Esophagus squamous epithelium (tissue), 5 donors: ENCODE results near the gene KIF5C. TPM values are rescaled to one million over a fixed set of nuclear protein-coding genes. Genes with fewer than 3 reads are reported as not detected.

Source experiments
- DNase-seq: peaks from one replicate; lab custom pipeline; 2025; lab: John Stamatoyannopoulos, UW
- H3K27ac ChIP-seq, 4 donors: fragments of 200-600 bp; sonication (generic); one replicate each; pipeline ENCODE4 v1.5.1; 2016 to 2019; ENCODE audit warnings: mild to moderate bottlenecking in 1 of 4
- H3K27me3 ChIP-seq, 4 donors: fragments of 200-600 bp; sonication (generic); 1 replicate in 3 of 4; 2 replicates in 1 of 4; pipeline versions ENCODE4 v1.5.1 to v1.6.0; 2017 to 2021; ENCODE audit warnings: antibody characterized with exemption in 1 of 4
- H3K36me3 ChIP-seq, 3 donors: fragments of 200-600 bp; sonication (generic); one replicate each; pipeline ENCODE4 v1.5.1; 2016 to 2019
- H3K4me1 ChIP-seq, 3 donors: fragments of 200-600 bp; sonication (generic); one replicate each; pipeline ENCODE4 v1.5.1; 2017 to 2019
- H3K4me3 ChIP-seq, 4 donors: fragments of 200-600 bp; sonication (generic); 1 replicate in 3 of 4; 2 replicates in 1 of 4; pipeline ENCODE4 v1.5.1; 2016 to 2019; ENCODE audit warnings: mild to moderate bottlenecking in 2 of 4, moderate library complexity in 1 of 4
- H3K9me3 ChIP-seq, 3 donors: fragments of 200-600 bp; sonication (generic); one replicate each; pipeline ENCODE4 v1.5.1; 2016 to 2019
- POLR2A ChIP-seq, 4 donors: fragments of 450-650 bp; IDR thresholded peaks; one replicate each; pipeline ENCODE4 v1.6.1; 2017; ENCODE audit warnings: antibody characterized with exemption in 4 of 4, mild to moderate bottlenecking in 4 of 4, moderate library complexity in 3 of 4
- WGBS, 2 donors: methylation state at CpG; one replicate each; pipeline ENCODE4 v1.1.5; 2018; 5-methylcytosine and 5-hydroxymethylcytosine counted together
- intact Hi-C: fragments of 100-400 bp; cut with DNase I; formaldehyde crosslinking; loops from one replicate; pipeline ENCODE4 v1.15.0; 2022
- total RNA-seq, 4 donors: library from RNA; depleted of rRNA; stranded (reverse); fragments of >200 nt; gene quantifications; one replicate each; pipeline ENCODE4 v1.1.0, GENCODE V29; 2016
- TF ChIP-seq, protein P1 (sequence below), 6 experiments: fragments of 450-650 bp in 4 of 6; fragments of 200-600 bp in 2 of 6; sonication (generic) in 2 of 6; IDR thresholded peaks; one replicate each; pipeline ENCODE4 v1.5.1; 2016 to 2019; ENCODE audit warnings: antibody characterized with exemption in 6 of 6, mild to moderate bottlenecking in 4 of 6, moderate library complexity in 4 of 6
- donor health status: DM: yes; HTN: yes; CAD: no.

Gene KIF5C
- total RNA-seq, 4 donors from 2014 or later, result 0.09 to 2.3 (median 0.41) TPM; not detected in 1

DNA sequence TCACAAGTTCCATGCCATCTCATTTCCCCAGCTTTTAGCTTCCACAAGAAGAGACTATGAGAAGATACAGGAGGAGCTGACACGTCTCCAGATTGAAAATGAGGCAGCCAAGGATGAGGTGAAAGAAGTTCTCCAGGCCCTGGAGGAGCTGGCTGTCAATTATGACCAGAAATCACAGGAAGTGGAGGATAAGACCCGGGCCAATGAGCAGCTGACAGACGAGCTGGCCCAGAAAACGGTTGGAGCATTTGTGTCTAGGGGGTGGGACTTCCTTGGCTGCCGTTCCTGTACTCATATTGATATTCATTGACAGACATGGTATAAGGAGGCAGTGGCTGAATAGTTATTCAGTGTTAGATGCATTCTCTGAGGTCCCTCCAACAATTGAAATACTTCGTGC, 106.3 kb downstream of the KIF5C start:
- intact Hi-C loops, result loop anchor here (10.0 kb wide), 1 partner anchor 1047 kb away; no protein-coding TSS in a partner anchor
- WGBS, 2 donors, result 80 to 89% methylated on average over 6 of the region's 6 CpGs
- no peak overlapping the region for H3K27ac ChIP-seq

DNA sequence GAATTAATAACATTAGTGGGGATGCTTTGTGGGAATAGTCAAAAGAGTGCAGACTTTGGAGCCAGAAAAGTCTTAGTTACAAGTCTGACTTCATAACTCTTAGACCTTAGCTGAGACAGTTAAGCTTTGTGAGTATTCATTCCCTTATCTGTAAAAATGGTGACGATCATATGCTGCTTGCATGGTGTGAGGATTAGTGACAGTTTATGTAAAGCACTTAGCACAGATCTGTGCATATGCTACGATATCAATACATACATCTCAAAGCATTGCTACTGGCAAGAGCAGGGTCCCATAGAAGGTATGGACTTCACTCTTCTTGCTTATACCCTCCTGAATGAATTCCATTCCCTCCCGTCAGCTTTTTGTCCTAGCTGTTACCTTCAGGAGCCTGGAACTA, 106.8 kb downstream of the KIF5C start:
- no peak overlapping the region for H3K4me3 ChIP-seq
- TF ChIP-seq POLR2A (IDR thresholded peaks at IDR 0.05), result no peak
- TF ChIP-seq, protein P1, sequence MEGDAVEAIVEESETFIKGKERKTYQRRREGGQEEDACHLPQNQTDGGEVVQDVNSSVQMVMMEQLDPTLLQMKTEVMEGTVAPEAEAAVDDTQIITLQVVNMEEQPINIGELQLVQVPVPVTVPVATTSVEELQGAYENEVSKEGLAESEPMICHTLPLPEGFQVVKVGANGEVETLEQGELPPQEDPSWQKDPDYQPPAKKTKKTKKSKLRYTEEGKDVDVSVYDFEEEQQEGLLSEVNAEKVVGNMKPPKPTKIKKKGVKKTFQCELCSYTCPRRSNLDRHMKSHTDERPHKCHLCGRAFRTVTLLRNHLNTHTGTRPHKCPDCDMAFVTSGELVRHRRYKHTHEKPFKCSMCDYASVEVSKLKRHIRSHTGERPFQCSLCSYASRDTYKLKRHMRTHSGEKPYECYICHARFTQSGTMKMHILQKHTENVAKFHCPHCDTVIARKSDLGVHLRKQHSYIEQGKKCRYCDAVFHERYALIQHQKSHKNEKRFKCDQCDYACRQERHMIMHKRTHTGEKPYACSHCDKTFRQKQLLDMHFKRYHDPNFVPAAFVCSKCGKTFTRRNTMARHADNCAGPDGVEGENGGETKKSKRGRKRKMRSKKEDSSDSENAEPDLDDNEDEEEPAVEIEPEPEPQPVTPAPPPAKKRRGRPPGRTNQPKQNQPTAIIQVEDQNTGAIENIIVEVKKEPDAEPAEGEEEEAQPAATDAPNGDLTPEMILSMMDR (IDR thresholded peaks at IDR 0.05), result no peak
- intact Hi-C loops, result loop anchor here (10.0 kb wide), 1 partner anchor 1047 kb away; no protein-coding TSS in a partner anchor
- peaks cover 0 to 21% (median 0%) of the 10 kb centered on the region in 4 donors for H3K27me3 ChIP-seq
- H3K9me3 ChIP-seq, result no peaks in the 10 kb centered on the region
- H3K36me3 ChIP-seq, result no peaks in the 10 kb centered on the region
- H3K27ac ChIP-seq, result no peak overlapping the region
- DNase-seq, result no peak
- 90 to 98% methylated on average over 3 of the region's 3 CpGs for WGBS, 2 donors
- no peaks in the 10 kb centered on the region for H3K4me1 ChIP-seq

More for the DNA sequence above, 106.3 kb downstream of the KIF5C start:
- no peaks in the 10 kb centered on the region for H3K9me3 ChIP-seq
- no peak overlapping the region for H3K4me3 ChIP-seq
- no peak for DNase-seq
- H3K4me1 ChIP-seq, result no peaks in the 10 kb centered on the region
- peaks cover 0 to 21% (median 0%) of the 10 kb centered on the region in 4 donors for H3K27me3 ChIP-seq
- TF ChIP-seq, protein P1 (IDR thresholded peaks at IDR 0.05), result no peak
- H3K36me3 ChIP-seq, result no peaks in the 10 kb centered on the region

DNA sequence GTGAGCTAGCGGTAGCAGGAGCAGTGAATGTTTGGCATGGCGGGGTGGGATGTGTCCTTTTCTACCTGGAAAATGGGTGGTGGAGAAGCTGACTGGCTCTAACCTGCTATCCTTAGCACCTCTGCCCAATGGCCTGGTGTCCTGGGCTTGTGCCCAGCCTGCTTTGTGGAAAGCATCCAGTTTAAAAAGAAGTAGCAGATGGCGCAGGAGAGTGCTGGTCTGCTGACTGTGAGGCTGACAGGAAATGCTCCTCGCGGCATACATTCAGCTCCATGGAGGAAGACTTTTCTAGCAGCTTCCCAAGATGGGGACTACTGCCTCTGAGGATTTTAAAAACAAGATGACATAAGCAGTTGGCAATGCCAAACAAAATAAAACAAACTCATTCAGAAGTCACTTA, 107.3 kb downstream of the KIF5C start:
- intact Hi-C loops, result loop anchor here (10.0 kb wide), 1 partner anchor 1047 kb away; no protein-coding TSS in a partner anchor

DNA sequence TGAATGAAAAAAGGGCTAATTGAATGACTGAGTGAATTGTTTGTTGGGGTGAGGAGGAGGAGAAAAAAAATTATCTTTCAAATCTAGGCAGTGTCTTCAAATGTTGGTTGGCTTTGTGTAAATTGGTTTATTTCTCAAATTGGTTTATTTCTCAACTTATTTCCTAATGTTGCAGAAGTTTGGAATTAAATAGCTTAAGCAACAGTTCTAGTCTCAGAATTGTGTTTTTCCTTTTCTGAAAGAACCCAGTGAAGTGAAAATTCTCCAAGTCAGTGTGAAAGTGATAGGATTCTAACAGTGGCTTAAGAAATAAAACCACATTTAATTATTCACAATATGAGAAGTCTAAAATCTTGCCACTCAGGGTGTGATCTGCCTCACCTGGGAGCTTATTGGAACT, 108.9 kb downstream of the KIF5C start:
- no peaks in the 10 kb centered on the region for H3K36me3 ChIP-seq
- intact Hi-C loops, result loop anchor here (10.0 kb wide), 1 partner anchor 1049 kb away; no protein-coding TSS in a partner anchor

More for the DNA sequence above, 107.3 kb downstream of the KIF5C start:
- no peaks in the 10 kb centered on the region for H3K4me1 ChIP-seq
- H3K9me3 ChIP-seq, result no peaks in the 10 kb centered on the region
- peaks cover 0 to 21% (median 0%) of the 10 kb centered on the region in 4 donors for H3K27me3 ChIP-seq
- H3K27ac ChIP-seq, result no peak overlapping the region
- no peaks in the 10 kb centered on the region for H3K36me3 ChIP-seq
- DNase-seq, result no peak
- no peak overlapping the region for H3K4me3 ChIP-seq
- TF ChIP-seq POLR2A (IDR thresholded peaks at IDR 0.05), result no peak
- TF ChIP-seq, protein P1 (IDR thresholded peaks at IDR 0.05), result no peak
- WGBS, 2 donors, result 82 to 89% methylated on average over 5 of the region's 5 CpGs

DNA sequence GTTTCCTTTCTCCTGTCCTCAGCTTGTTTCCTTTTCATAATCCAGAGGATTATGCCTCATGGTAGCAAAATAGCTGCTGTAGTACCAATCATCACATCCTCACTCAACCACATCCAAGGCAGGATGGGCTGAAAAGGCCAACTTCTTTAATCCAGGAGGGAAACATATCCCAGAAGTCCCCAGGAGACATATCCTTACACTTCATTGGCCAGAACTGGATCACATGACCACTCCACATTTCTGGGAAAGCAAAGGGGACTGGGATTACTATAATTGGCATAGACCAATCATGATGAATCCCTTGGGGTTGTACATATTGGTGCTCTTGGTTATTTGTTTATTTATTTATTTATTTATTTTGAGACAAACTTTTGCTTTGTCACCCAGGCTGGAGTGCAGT, 109.4 kb downstream of the KIF5C start:
- H3K27me3 ChIP-seq, result peaks cover 0 to 19% (median 0%) of the 10 kb centered on the region in 4 donors
- no peak overlapping the region for H3K4me3 ChIP-seq
- no peak for DNase-seq
- H3K27ac ChIP-seq, result no peak overlapping the region
- intact Hi-C loops, result loop anchor here (10.0 kb wide), 1 partner anchor 1050 kb away; no protein-coding TSS in a partner anchor
- H3K4me1 ChIP-seq, result no peaks in the 10 kb centered on the region
- H3K9me3 ChIP-seq, result no peaks in the 10 kb centered on the region
- TF ChIP-seq, protein P1 (IDR thresholded peaks at IDR 0.05), result no peak
- TF ChIP-seq POLR2A (IDR thresholded peaks at IDR 0.05), result no peak
- H3K36me3 ChIP-seq, result no peaks in the 10 kb centered on the region

More for the DNA sequence above, 108.9 kb downstream of the KIF5C start:
- no peak overlapping the region for H3K27ac ChIP-seq
- no peaks in the 10 kb centered on the region for H3K9me3 ChIP-seq
- TF ChIP-seq, protein P1 (IDR thresholded peaks at IDR 0.05), result no peak
- no peak for TF ChIP-seq POLR2A (IDR thresholded peaks at IDR 0.05)
- H3K4me3 ChIP-seq, result no peak overlapping the region
- DNase-seq, result no peak
- H3K27me3 ChIP-seq, result peaks cover 0 to 21% (median 0%) of the 10 kb centered on the region in 4 donors
- H3K4me1 ChIP-seq, result no peaks in the 10 kb centered on the region
